Stimulated activated CD4-positive, alpha-beta T cell treated with anti-CD3 and anti-CD28 coated beads, Interleukin-15, amount 100 ng/mL, for 48 hours (primary cell): ENCODE results near the gene PMEPA1.

Source experiments
- DNase-seq, 2 donors: peaks; one replicate each; pipeline ENCODE4 v3.0.0-alpha.2; 2020; ENCODE audit warnings: low read depth in 2 of 2

PMEPA1 gene

DNA sequence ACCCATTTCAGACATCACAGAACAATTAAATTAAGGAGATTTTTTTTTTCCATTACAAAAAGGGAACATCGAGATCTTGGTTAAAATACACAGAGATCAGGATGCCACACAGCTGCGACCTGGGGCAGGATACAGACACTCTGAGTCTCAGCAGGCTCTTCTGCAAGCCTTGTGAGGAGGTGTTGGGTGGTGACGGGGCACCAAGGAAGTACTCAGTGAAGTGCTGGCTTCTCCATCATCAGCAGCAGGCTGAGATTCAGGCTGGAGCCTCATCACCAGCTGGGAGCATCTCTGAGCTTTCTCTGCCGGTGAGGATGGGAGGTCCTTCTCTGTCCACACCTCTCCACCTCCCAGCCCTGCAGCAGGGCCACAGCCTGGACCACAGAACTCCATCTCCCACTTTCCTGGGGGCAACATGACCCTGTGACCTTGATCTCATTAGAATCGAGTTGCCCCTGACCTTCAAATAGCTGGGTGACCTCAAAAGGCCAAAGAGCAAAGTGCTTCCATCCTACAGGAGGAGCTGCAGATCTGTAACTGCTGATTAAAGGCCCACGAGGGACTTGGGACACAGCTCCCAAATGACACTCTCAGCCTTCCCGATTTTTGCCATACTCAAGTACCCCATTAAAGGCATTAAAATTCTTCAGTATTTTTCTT is 16.0 kb downstream of the PMEPA1 start:
- DNase-seq, result no peak

DNA sequence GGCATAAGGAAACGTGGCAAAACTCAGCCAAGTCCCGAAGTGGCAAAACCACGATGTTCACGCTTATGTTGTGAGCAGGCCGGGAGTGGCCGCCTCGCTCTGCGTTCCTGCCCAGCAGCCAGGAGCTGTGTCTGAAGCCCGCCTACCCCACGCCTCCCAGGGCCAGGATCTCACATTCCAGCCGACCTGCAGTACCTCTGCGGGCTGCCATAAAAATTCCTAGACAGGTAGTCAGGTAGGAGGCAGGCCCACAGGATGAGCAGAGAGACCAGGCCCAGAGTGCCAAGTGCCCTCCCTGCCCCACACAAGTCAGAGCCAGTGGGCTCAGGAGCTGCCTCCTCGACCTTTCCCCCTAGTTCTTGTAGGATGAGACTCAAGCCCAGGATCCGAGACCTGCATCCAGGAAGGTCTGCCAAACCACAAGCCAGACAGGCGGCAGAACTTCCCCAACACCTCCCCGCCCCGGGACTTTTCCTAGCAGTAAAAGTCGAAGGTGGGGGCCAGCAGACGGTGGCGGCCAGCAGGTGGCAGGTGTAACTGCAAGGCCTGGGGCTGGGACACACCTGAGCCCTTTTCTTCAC is 16.7 kb downstream of the PMEPA1 start:
- no peak for DNase-seq

DNA sequence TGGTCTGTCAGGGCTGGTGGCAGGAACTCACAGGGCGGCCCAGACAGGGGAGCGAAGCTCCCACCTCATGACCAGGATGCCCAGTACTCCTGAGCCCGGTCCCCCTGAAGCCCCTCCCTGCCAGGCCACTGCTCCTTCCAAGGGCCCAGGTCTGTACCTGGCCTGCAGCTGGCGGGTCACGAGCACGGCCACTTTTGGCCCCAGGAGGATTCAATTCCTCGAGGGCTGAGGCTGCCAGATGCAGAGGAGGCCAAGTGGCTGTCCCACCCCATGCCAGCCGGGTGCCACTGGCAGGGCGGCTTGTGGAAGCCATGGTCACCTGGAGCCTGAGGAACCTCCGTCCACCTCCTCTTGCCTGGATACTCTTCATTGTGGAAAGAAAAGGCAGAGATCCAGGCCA is 17.4 kb downstream of the PMEPA1 start:
- no peak for DNase-seq

DNA sequence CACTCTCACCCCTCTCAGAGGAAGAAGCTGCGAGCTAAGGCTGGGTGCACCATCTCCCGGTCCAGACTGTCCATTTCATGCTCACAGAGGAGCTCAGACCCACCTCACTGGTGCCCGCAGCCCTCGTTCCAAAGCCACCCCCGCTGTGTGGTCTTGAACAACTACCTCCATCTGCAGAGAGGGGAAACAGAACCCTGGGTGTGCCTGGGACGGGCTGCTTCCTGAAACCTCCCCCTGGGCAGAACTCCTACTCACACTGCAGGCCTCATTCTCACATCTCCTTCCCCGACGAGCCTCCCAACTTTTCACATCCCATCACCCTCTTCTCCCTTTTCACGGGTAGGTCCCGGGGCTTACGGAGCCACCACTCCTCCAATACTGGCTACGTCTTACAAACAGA is 18.1 kb downstream of the PMEPA1 start:
- DNase-seq, result no peak

DNA sequence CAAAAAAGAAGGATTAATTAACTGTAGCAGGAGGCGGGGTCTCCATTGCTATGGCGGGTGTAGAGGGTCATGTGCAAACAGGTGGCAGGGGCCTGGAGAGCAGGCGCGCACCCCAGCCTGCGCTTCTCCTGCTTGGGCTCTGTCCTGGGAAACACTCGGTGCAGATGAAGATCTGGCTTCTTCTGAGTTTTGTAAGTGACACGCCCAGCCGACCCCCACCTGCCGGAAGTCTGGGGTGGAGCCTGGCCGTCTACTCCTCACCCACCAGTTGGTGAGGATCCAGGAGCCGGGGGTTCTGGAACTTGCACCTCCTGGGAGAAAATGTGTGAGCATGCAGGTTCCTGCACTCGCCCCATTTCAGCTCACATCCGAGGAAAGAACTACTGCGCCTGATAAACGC is 19.3 kb downstream of the PMEPA1 start:
- DNase-seq, result no peak

DNA sequence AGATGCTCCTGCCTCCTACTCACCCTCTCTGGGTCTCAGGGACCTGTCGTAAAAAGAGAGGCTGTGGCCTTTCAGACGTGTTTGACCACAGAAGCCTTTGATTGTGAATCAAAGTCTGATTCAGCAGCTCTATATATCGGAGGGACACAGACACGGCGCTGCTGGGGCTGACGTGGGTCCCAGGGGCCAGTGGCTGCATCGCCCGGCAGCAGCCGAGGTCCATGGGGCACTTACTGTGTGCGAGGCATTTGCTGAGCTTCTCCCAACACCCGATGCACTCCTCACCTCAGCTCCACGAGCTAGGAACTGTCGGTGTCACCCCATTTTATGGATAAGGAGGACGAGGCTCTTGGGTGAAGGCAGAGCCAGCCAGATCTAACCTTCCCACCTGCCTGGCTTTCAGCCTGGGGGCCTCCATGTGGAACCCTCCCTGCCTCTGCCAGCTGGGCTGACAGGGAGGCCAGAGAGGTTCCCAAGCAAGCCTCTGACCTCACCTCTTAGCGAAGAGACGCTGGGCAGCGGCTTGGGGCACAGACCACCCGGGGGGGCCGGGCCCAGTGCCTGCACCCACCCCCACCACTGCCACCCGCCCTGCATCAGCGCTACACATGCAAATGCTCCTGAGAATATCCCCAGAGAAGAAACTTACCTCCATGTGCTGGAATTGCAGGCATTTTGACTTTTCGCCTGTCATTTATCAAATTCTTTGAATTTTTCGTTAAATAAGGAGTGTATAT is 19.9 kb downstream of the PMEPA1 start:
- DNase-seq, result no peak

DNA sequence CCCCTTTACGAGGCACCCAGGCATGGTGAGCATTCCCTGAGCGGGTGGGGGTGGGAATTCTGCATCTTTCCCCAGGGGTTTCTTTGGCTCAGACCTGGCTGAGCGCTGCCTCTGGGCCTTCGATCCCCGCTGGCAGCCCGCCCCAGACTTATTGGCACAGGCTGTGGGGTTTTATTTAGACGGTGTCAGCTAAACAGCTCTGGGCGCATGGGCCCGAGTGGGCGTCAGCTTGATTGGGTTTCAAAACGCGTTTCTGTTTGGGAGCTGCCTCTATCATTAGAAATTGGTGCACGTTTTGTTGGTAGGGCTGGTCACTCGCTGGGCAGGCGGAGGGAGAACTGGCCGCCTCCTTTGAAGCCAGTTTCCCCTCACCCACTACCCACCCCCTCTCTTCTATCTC is 21.0 kb downstream of the PMEPA1 start:
- DNase-seq, result no peak

DNA sequence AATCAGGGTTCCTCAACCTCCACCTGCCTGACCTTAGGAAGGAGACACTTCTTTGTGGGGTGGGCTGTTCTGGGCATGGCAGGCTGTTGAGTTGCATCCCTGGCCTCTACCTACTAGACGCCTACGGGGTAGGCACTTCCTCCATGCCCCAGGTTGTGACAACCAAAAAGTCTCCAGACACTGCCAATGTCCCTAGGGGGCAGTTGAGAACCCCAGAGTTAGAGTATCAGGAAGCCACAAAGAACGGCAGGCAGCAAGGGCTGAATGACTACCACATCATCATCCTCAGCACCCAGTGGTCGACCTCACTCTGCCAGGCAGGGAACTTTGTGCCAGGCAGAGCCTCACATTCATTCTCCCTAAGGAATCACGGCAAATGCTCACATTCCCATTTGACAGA is 21.5 kb downstream of the PMEPA1 start:
- no peak for DNase-seq

DNA sequence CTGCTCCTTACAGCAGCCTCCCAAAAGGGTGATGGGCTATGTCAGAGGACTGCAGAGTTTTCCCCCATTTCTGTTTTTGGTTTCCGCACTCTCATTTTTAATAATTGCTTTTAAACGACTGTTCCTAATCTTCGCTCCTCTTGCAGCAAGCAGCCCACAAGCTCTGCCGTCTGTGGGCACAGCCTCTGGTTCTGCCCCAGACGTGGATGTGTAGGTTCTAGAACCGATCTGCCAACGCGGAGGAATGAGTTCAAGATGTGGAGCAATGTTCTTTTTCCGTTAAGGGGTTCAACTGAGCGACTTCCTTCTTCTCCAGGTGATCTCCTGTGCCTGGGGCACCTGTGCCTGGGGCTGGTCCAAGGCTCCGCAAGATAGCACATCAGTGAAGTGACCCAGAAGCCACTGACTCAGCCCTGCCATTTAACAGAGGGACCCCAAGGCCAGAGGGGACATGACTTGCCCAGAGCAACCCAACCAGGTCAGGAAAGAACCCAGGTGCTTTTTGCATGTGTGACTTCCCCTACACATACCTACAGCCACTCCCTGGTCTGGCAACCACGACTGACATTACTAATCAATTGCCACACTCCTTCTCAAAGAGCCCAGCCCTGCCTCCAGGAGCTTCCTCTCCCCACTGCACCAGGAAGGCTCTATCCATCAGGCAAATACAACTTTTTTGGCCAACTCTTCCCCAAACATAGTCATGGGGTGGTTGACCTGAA is 22.7 kb downstream of the PMEPA1 start:
- no peak for DNase-seq

DNA sequence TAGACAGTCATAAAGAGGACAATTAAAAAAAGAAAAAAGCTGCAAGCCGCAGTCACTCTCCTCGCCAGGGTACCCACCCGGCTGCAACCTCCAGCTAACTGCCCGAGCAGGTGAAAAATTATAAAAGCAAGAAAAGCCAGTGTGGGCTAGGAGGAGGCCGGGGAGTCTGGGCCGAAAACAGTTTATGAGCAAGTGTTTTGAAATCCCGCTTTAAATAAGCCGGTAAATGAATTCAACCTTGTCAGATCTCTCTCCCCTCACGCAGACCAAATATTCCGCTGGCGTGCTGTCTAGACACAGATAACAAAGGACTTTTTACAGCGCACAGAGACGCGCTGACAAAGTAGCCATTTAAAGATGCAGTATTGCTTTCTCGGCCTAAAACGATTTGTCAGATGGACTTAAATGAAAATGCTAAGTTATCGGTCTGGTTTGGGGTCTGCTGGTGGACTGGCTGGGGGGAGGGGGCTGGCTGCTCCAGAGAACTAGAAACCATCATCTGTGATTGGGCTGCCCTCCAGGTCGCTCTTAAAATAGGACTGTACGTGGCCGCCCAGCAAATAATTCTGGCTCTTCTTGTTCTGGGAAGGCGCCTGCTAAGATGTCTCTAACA is 24.6 kb downstream of the PMEPA1 start:
- no peak for DNase-seq

DNA sequence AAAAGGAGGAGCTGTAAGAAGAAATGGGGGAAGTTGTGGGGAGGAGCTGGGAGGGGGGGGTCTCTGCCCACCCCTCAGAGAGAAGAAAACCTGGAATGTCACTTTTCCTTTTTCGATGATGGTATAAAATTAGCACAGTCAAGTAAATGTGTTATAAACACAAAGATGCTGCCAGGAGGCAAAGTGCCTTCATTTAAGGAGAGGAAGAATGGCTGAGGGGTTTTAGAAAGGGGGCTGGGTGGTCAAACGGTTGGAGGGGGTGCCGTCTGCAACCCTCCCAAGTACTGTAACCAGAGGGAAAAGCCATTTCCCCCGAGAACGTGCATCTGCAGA is 25.0 kb downstream of the PMEPA1 start:
- no peak for DNase-seq

DNA sequence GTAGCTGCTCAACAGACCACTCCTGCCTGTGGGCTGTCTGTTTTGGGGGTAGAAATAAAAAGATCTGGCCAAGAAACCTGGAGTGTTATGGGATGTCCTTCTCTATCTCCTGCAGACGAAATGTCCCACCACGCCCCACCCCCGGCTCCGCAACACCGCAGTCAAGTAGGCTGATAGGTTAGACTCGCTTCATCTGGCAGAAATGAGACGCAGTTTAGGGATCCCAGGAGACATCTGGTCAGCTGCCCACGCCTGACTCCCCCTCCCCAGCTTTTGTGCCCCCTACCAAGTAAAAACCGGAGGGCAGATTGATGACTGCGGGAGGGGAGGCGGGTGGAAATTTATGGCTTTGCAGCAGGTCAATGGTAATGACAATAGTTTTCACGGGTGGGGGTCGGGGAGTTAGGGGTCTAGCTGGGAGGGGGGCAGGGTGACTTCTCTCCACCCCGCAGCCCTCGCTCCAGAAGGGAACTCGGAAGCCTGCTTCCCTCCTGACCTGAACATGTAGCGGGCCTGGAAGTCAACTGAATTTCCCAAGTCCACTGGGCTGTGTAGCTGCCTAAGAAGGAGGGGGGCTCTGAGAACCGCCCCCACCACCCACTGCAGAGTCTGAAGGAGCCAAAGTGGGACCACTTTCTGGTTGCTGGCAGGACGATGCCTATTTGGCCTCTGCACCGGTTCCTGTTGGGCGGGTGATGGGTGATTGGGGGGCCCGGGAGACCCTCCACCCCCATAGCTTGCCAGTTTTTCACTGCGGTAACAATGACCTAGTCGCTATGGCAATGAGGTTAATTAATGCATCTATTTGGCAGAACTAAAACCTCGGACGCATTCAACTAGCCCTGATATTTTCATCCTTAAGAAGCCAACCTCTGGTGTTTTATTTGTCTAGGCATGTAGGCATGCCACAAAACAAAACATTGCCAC is 25.7 kb downstream of the PMEPA1 start:
- no peak for DNase-seq

DNA sequence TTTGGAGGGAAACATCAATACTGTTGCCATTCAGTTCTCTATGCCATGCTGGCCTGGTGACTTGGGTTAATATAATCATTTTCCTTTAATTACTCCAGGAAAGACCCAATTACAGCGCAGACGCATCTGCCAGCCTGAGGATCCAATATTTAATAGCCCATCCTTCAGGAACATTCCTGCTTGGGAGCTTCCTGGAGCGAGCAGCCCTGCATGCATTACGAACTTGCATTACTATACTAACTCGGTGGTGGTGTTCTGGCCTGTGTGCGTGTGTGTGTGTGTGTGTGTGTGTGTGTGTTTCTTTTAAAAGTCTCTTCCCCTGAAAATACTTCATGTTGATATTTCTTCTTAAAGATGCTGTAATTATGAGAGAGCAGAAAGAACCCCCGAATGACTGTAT is 26.5 kb downstream of the PMEPA1 start:
- DNase-seq, result no peak

DNA sequence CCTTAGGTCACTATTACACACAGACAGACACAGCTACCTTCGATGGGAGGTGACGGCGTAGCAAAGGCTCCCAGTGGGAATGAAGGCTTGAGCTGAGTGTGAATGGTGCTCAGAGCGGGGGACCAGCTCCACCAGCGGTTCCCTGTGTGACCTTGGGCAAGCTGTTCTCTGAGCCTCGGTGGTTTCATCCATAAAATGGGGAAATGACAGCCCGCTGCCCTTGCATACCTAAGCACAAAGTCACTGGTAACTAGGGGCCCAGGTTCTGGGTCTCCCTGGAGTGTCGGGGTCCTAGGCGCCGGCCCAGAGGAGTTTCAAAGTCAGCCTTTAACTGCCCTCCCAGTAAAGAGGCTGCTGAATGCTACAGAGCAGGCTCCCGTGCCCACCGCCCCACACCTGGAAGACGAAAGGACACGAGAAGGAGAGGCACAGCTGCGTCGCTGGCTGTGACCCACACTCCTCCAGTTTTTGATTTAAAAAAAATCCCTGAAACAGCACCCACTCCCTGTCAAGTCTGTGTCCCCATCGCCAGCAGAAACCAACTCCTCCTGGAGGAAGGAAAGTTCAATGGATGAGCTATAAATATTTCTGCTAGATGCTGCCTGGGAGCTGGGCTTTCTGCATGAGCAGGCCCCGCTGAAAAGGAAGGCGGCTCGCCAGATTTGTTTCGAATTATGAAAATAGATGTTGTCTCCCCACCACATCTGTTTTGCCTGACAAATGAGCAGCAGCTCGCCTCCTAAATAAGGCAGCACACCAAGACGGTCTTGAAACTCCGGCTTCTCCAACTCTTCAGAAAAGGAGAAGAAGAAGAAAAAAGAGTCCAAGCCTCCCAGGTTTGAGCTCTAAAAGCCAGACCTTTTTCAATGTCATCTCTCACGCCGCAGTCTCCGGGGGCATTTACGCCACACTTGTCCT is 27.4 kb downstream of the PMEPA1 start:
- no peak for DNase-seq

DNA sequence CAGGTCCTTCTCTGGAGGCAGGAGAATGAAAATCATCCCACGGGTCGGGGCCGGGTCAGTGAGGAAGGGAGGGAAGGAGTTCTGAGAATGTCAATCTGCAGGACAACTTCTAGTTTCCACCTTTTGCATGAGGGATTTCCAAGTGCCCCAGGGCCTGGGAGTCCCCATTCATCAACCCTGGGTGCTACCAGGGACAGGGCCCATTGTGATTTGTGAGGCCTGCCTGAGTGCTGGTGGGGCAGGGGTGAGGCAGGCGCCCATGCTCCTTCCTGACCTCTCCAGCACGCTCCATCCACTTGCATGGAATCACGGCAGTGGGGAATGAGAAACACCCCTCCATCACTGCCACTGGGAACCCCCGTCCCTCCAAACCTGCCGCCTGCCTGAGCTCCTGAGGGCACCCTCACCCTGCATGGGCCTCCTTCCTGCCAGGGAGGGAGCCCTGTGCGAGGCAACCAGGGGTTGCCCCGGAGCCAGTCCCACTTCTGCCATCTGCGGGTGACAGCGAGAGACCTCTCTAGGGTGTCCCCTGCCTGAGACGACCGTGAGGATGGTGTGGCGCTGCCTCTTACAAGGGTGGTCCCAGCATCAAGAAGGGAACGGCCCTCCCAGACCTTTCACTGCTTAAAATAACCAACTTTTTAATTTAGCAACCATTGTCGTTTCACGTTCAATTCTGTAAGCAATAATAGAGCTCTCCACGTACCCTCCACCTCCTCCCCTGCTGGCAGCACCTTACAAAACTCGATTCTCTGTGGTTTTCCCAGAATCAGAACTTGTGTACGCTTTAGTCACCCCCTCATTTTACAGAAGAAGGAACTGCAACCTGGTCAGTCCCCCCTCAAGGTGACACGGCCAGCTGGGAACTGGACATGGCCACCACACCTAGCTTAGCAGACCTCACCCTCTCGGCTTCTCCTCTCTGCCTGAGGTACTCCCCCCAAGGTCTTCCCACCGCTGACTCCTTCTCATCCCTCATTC is 28.6 kb downstream of the PMEPA1 start:
- DNase-seq, result no peak

DNA sequence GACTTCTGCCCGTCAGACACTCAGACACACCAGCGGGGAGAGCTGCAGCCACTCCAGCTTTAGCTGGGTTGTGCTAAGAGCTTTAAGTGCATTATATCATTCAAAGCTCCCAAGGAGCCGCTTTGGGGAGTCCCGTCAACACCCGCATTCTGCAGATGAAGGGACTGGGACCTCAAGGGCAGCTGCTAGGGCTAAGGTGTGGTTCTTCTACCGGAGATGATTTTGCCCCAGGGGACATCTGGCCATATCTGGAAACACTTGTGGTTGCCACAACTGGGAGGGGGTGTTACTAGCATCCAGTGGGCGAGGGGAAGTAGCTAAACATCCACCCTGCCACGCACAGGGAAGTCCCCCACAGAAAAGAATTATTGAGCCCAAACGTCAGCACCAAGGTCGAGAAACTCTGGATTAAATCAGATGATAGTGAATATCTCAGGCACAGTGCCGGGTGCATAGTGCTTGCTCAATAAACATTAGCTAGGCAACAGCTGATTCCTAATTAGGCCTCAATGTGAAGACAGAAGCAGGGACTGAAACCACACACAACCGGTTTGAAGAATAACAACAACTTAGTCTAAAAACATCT is 29.6 kb downstream of the PMEPA1 start:
- DNase-seq, result no peak

DNA sequence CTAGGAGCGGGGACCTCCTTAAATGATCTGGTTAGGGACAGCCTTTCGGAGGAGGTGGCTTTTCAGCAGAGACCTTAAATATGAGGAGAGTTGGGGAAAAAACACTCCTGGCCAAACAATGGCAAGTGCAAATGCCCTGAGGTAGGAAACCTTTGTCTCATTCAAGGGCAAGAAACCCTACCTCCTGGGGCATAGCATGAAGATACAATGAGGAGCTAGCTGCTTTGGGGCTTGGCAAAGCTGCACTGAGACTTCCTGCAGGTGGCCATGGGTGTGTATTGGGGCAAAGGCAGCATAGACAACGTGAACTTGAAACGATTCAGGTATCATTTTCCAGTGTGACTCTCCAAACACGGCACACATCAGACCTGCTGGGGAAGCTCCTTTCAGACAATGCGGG is 30.7 kb downstream of the PMEPA1 start:
- no peak for DNase-seq

DNA sequence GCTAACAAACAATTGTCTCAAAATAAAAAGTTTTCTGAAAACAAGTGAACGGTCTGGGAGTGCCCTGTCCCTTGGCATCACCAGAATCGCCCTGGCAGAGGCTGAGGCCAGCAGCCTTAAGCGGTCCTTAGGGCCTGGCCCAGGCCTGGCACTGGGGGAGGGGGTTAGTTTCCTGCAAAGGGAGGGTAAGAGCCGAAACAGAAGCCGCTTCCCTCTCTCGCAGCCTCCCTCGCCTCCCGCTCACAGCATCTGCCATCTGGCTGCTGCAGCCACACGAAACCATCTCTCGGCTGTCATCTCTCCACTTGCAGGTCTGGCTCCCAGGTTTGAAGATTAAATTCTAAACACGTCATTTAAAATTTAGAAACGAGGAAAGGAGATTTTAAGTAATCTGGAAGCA is 31.5 kb downstream of the PMEPA1 start:
- no peak for DNase-seq

DNA sequence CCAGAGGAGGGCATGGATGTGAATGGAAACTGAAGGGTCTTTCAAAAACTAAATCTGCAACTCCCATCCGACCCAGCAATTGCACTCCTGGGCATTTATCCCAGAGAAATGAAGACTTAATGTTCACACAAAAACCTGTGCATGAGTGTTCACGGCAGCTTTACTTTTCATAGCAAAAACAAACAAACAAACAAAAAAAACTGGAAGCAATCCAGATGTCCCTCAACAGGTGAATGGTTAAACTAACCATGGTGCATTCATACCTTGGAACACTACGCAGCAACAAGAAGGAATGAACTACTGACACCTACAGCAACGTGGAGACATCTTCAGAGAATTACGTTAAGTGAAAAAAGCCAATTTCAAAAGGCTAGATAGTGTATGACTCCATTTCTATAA is 32.2 kb downstream of the PMEPA1 start:
- DNase-seq, result no peak
